WTC11 (cell line): ENCODE measurements around the gene BNIP2.

ENCODE experiments used
- CREM ChIP-seq: sonication (generic); formaldehyde crosslinking; IDR thresholded peaks from 2 replicates; pipeline ENCODE4 v1.8.1; 2022; ENCODE audit warnings: mild to moderate bottlenecking, missing genetic modification reagents, moderate library complexity
- CTCF ChIP-seq: fragments of 200-600 bp; IDR thresholded peaks from 2 replicates; pipeline ENCODE4 v1.8.0; 2022; ENCODE audit warnings: antibody characterized with exemption
- ELF4 ChIP-seq: sonication (generic); formaldehyde crosslinking; IDR thresholded peaks from 2 replicates; pipeline ENCODE4 v1.8.1; 2022; ENCODE audit warnings: low read depth, mild to moderate bottlenecking, moderate library complexity, missing genetic modification reagents
- HMGA2 ChIP-seq: fragments of 250-450 bp; sonication (Bioruptor Pico); IDR thresholded peaks from 2 replicates; pipeline ENCODE4 v1.4.0; 2021; ENCODE audit warnings: mild to moderate bottlenecking, moderate library complexity
- MAX ChIP-seq: sonication (generic); formaldehyde crosslinking; IDR thresholded peaks from 2 replicates; pipeline ENCODE4 v1.8.0; 2022; ENCODE audit warnings: mild to moderate bottlenecking, missing genetic modification reagents
- NR1H2 ChIP-seq: sonication (generic); formaldehyde crosslinking; IDR thresholded peaks from 2 replicates; pipeline ENCODE4 v1.9.0; 2021; ENCODE audit warnings: mild to moderate bottlenecking, moderate library complexity, missing genetic modification reagents
- SP1 ChIP-seq: sonication (generic); formaldehyde crosslinking; conservative IDR thresholded peaks from 2 replicates; pipeline ENCODE4 v1.8.1; 2022; ENCODE audit warnings: missing genetic modification reagents
- USF2 ChIP-seq: sonication (generic); formaldehyde crosslinking; IDR thresholded peaks from 2 replicates; pipeline ENCODE4 v1.8.1; 2023; ENCODE audit warnings: mild to moderate bottlenecking, missing genetic modification reagents, moderate library complexity
- ZNF121 ChIP-seq: sonication (generic); formaldehyde crosslinking; IDR thresholded peaks from 2 replicates; pipeline ENCODE4 v1.8.0; 2023; ENCODE audit warnings: missing genetic modification reagents
- ZNF263 ChIP-seq: sonication (generic); formaldehyde crosslinking; IDR thresholded peaks from 2 replicates; pipeline ENCODE4 v1.8.1; 2022; ENCODE audit warnings: low read depth, mild to moderate bottlenecking, moderate library complexity, missing genetic modification reagents

GRCh38 chr15:59676565-59676964 lies 12.6 kb downstream of the BNIP2 start:
- TF ChIP-seq ZNF263 (CRISPR knock-in tag), result no peak
- no peak for TF ChIP-seq CREM (CRISPR knock-in tag)
- no peak for TF ChIP-seq NR1H2 (CRISPR knock-in tag)
- TF ChIP-seq USF2, result no peak
- no peak for TF ChIP-seq CTCF
- TF ChIP-seq HMGA2 (CRISPR knock-in tag), result no peak
- TF ChIP-seq ZNF121, result no peak
- no peak for TF ChIP-seq MAX
- TF ChIP-seq SP1, result no peak
- no peak for TF ChIP-seq ELF4 (CRISPR knock-in tag)
